ENCODE data around the gene FASN.

FASN gene

DNA sequence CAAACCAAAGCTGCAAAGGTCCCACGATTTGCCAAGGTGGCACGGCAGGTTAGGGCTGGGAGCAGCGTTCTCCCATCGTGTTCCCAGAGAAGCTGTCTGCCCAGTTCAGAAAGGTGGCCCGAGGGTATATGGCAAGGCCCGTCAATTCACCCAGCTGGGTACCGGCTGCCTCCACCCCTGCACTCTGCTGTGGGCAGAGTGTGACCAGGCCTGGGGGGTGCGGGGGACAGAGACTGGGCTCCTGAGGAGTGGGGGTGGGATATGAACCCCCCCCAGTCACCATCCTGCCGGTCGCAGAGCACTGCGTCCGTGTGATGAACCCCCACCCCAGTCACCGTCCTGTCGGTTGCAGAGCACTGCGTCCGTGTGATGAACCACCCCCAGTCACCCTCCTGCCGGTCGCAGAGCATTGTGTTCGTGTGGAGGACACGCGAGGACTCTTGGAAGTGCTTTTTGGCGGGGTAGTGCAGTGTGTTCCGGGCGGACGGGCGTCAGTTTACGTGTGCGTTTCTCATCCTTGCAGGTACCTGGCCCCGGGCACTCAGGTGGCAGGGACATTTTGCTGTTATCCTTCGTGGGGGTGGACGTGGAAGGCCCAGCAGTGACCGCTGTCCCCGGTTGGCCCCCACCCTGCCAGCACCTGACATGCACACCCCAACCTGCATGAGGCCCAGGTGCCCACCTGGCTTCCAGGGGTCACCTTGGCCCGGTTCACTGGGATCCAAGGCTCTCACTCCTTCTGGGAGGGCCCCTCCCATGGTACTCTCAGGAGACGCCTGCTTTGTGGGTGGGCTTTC, 2.7 kb upstream of the FASN start:
- TF ChIP-seq GATA3 (IDR thresholded peaks at IDR 0.05; ENCODE audit: low read depth, low read length) (no peak), GATA2 (IDR thresholded peaks at IDR 0.05; ENCODE audit: low read depth, low read length) (no peak)

DNA sequence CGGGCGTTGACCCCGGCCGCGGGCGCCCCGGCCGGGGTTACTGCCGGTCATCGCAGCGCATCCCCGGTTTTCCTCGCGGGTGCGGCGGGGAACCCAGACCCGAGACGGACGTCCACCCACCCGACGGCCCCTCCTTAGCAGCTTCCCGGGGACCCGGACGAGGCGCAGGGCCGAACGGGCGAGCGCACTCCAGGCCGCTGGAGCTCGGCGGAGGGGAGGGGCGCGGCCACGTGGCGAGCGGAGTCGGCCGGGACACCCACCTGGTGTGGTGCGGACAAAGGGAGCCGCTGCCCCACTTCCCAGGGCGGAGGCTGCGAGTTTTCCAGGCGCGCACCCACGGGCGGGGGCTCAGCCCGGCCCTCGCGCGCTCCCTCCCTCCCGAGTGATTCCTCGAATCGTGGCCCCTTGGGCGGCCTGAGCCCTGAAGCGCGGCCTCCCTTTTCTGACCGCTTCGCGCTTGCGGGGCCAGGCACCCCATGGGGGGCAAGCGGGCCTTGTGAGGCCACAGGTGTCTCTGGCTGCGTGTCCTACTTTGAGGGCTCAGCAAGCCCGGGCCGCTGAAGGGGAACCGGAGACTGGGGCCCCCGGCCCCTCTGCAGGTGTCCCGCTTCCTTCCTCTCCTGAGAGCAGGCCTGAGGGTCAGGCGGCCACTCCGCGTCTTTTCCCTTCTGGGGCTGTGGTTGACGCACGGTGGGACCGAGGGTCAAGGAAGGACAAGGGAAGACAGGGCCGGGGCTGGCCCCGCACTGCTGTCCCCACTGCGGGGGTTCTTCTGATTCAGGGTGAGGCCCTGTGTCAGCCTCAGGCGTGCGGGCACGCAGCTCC, 1.1 kb upstream of the FASN start:
- no peak for TF ChIP-seq GATA2 (IDR thresholded peaks at IDR 0.05; ENCODE audit: low read depth, low read length)
- TF ChIP-seq GATA3 (IDR thresholded peaks at IDR 0.05; ENCODE audit: low read depth, low read length): no peak

DNA sequence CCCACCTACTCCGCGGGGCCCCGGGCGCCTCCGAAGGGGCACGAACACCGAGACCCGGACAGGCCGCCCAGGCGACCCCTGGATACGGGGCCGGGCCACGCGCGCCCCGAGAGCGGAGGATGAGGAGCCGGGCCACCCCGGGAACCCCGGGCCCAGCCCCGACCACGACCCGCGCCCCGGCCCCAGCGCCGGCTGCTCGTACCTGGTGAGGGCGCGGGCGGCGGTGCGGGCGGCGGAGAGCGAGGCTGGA, 192 bp downstream of the FASN start:
- TF ChIP-seq GATA2 (IDR thresholded peaks at IDR 0.05; ENCODE audit: low read depth, low read length): no peak
- TF ChIP-seq GATA3 (IDR thresholded peaks at IDR 0.05; ENCODE audit: low read depth, low read length): no peak

DNA sequence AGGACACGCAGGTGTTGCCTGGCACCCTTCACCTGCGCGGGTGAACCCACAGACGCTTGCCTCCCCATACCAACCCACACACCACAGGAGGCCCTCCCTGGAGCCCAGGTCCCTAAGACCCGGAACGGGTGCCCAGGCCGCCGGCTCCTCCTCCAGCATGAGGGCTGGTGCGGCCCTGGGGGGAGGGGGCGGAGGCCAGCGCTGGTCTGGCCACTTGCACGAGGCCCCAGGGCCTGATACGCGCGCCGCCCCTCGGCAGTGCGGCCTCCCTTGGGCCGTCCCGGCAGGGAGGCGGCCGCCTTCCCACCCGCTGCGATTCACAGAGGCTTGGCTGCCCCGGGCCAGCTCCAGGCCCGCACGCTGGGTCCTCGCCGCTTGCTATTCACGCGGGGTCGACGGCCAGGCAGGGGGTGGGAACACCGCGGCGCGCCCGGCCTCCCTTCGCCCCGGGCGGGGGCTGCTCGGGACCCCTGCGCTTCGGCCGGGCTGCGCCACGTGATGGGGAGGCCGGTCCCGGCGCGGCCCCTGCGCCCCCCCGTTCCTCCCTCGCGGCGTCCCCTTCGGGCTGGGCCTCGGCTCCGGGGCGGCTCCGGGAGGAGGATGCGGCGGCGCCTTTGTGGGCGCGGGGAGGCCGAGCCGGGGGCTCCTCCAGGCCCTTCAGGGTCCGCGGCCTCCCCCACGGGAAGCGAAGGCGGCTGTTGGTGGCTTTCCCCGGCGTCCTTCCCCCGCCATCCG, 685 bp downstream of the FASN start:
- TF ChIP-seq GATA2 (IDR thresholded peaks at IDR 0.05; ENCODE audit: low read depth, low read length) (no peak), GATA3 (IDR thresholded peaks at IDR 0.05; ENCODE audit: low read depth, low read length) (no peak)

DNA sequence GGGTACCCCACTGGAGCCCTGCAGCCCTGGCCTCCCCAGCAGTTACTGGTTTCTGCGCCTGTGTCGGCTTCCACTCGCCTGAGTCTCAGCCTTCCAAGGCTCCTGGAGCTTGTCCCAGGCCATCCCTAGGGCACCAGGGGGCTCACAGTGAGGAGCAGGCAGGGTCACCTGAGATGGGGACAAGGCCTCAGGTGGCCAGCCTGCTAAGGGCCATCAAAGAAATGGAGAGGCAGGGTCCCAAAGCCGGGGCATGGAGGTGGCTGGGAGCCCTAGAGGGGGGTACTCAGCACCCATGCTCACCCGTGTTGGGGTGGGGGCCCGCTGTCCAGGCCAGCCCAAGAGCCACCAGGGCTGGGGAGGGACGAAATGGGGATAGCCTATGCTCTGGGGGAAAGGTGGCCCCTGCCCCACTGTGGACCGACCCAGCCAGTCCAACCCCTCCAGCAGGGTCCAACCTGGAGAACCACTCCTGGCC, 1.3 kb downstream of the FASN start:
- TF ChIP-seq GATA2 (IDR thresholded peaks at IDR 0.05; ENCODE audit: low read depth, low read length): no peak
- no peak for TF ChIP-seq GATA3 (IDR thresholded peaks at IDR 0.05; ENCODE audit: low read depth, low read length)

DNA sequence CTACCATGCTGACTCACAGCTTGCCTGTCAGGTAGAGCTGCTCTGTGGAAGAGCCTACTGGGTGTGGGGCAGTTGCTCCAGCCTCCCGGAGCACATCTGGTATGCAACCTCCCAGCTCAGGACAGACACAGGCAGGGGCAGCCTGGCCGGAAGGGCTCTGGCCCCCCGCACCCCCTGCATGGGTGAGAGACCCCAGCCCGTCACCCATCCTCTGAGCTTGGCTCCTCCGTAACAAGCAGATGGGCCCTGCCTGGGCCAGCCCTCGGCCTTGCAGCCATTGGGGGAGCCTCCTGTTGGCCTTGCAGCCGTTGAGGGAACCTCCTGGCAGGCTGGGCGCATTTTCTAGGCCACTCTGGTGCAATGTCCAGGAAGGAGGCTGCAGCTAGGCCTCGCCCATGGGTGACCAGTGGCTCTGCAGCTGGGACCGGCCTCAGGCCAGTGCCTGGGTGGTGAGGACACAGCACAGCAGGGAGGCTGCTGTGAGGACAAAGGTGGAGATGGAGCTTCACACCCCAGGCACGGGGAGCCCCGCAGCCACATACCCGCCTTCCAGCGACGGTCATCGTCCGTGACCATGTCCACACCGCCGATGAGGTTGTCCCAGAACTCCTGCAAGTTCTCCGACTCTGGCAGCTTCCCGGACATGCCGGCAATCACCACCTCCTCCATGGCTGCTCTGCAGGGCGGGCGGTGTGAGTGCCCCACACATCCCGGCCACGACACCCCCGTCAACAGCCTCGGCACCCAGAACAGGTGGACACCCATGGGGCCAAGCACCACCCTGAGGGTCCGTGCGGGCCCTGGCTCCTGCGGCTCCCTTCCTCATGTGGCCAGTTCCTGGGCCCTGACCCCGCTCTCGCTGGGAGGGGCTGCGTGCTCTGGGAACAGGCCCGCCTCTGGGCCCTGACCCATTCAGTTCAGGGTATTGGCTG, 2.0 kb downstream of the FASN start:
- TF ChIP-seq GATA2 (IDR thresholded peaks at IDR 0.05; ENCODE audit: low read depth, low read length) (no peak), GATA3 (IDR thresholded peaks at IDR 0.05; ENCODE audit: low read depth, low read length) (no peak)

DNA sequence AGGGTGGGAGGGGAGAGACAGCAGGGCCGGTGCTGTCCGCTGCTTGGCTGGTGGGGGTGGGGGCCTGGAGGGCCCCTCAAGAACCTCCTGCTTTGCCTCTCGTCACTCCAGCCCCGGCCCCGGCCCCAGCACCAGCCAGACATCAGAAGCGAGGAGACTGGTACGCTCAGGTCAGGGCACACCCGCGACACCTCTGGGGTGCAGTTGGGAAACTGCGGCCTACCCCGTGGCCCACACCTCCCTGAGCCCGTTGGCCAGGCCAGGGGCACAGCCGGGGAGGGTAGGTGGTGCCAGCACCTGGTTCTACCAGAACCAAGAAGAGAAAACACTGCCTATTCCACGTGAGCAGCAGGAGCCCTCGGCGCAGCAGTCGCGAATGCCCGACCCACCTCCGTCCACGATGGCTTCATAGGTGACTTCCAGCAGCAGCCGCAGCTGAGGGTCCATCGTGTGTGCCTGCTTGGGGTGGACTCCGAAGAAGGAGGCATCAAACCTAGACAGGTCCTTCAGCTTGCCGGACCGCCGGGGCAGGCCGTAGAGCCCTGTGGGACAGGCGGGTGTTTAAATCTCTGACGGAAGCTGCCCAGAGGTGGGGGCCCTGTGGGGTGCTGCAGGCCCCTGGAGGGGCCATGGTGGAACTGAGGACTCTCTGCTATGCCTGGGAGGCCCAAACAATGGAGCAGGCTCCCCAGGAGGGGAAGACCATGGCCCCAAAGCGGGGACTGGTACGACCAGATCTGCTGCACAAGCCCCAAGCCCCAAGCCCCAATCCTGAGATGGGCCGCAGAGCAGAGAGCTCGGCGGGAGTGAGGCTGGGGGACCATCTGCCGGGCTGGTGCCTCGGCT, 2.9 kb downstream of the FASN start:
- TF ChIP-seq GATA2 (IDR thresholded peaks at IDR 0.05; ENCODE audit: low read depth, low read length) (no peak), GATA3 (IDR thresholded peaks at IDR 0.05; ENCODE audit: low read depth, low read length) (no peak)

DNA sequence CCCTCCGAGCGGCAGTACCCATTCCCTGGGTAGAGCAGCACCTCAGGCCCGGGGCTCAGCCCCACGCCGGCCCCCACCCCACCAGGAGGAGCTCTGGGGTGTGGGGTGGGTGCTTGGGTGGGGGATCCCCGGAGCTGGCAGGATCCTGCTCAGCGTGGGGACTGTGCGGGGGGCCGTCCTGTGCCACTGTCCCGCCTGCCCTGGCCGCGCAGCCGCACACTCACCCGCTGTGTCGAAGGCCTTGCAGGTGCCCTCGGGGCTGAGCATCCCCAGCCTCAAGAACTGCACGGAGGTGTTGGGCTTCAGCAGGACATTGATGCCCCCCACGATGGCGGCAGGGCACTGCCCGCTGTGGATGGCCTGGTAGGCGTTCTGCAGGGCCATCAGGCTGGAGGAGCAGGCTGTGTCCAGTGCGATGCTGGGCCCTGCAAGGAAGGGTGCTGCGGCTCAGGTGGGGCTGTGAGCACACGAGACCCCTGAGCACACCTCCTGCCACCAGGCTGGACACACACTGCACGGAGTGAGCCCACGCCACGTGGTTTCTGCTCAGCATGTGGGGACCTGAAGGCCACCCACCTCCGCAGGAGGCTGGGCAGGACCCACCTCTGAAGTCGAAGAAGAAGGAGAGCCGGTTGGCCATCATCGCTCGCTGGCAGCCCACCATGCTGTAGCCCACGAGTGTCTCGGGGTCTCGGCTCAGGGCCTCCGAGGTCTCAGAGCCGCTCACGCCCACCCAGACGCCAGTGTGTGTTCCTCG, 4.9 kb downstream of the FASN start:
- TF ChIP-seq GATA3 (IDR thresholded peaks at IDR 0.05; ENCODE audit: low read depth, low read length) (no peak), GATA2 (IDR thresholded peaks at IDR 0.05; ENCODE audit: low read depth, low read length) (no peak)

DNA sequence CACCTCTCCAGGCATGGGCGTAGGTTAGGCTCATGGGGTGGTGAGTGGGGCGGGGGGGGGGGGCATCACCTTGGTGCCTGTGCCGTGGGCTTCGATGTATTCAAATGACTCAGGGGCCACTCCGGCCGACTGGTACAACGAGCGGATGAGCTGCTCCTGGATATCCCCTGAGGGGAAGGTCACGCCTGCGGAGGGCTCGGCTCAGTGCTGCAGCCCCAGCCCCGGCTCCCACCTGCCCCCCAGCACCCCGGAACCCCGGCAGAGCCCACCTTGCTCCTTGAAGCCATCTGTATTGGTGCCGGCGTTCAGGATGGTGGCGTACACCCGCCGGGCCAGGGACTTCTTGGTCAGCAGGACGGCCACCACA, 5.4 kb downstream of the FASN start:
- no peak for TF ChIP-seq GATA3 (IDR thresholded peaks at IDR 0.05; ENCODE audit: low read depth, low read length)
- TF ChIP-seq GATA2 (IDR thresholded peaks at IDR 0.05; ENCODE audit: low read depth, low read length): no peak

DNA sequence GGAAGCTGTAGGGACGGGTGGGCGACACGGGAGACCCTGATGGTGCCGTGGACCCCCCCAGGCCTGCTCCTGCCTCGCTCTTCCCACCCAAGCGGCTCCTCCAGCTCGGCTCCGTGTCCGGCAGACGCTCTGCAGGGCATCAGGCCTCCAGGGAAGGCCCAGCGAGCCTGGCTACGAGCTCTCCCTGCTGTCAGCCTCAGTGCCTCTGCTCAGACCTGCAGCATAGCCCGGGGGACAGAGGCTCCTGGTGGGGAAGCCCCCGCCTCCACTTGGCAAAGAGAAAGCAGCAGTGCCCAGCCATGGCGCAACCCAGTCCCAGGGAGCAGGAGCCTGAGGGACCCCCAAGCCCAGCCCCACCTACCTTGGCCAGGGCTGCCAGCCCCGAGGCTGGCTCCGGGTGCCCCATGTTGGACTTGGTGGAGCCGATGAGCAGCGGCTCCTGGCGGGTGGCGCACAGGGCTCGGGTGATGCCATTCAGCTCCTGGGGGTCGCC, 5.9 kb downstream of the FASN start:
- TF ChIP-seq GATA2 (IDR thresholded peaks at IDR 0.05; ENCODE audit: low read depth, low read length) (no peak), GATA3 (IDR thresholded peaks at IDR 0.05; ENCODE audit: low read depth, low read length) (no peak)

DNA sequence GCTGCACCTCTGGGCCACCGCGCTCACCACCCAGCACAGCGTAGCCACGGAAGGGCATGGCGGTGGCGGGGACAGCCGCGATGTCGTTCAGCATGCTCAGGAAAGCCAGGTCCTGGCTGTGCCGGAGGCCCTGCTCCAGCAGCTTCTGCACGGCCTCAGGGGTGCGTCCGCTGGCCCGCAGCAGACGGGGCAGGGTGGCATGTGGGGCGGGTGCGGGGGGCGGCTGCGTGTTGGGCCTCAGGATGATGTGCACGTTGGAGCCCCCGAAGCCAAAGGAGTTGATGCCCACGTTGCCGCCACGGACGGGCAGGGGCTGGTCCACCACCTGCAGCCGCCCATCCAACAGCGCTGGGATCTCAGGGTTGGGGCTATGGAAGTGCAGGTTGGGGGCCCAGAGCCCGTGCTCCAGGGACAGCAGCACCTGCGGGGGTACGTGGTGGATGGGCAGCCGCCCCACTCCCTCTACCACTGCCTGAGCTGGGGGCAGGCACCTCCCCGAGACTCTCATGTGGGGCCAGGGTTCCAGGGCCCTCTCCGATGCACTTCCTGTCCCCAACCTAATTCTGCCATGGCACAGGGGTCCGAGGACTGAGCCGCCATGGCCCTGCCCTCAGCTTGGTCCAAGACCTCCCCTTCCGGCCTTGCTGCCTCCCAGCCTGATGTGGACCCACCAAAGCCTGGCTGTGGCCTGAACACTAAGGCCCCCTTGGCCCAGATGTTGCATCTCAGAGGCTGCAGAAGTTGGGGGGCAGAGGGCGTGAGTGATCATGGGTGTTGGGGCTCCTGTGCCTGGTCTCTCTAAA, 6.6 kb downstream of the FASN start:
- TF ChIP-seq GATA2 (IDR thresholded peaks at IDR 0.05; ENCODE audit: low read depth, low read length): no peak
